Tibial artery (tissue), 4 donors: ENCODE results near the gene NTN3.

Experiments
- DNase-seq, 2 donors: peaks; one replicate each; pipeline ENCODE4 v3.0.0-alpha.2; 2019
- H3K27ac ChIP-seq, 2 donors: fragments of 200-600 bp; sonication (generic) in 1 of 2; 1 replicate in 1 of 2; 2 replicates in 1 of 2; pipeline ENCODE4 v1.5.1; 2018 to 2019; ENCODE audit warnings: mild to moderate bottlenecking in 1 of 2
- H3K27me3 ChIP-seq, 2 donors: fragments of 200-600 bp; sonication (generic) in 1 of 2; one replicate each; pipeline versions ENCODE4 v1.5.1 to v1.6.0; 2016 to 2019
- H3K36me3 ChIP-seq, 3 donors: fragments of 200-600 bp; sonication (generic) in 2 of 3; one replicate each; pipeline ENCODE4 v1.5.1; 2016 to 2019; ENCODE audit warnings: mild to moderate bottlenecking in 2 of 3
- H3K4me1 ChIP-seq, 4 donors: fragments of 200-600 bp; sonication (generic) in 2 of 4; 1 replicate in 3 of 4; 2 replicates in 1 of 4; pipeline ENCODE4 v1.5.1; 2016 to 2019
- H3K4me3 ChIP-seq, 2 donors: fragments of 200-600 bp; sonication (generic) in 1 of 2; 1 replicate in 1 of 2; 2 replicates in 1 of 2; pipeline ENCODE4 v1.5.1; 2018 to 2019; ENCODE audit warnings: mild to moderate bottlenecking in 2 of 2
- H3K9me3 ChIP-seq, 3 donors: fragments of 200-600 bp; sonication (generic) in 1 of 3; one replicate each; pipeline ENCODE4 v1.5.1; 2016 to 2019
- CTCF ChIP-seq, 2 experiments: fragments of 200-600 bp in 1 of 2; fragments of 450-650 bp in 1 of 2; IDR thresholded peaks; one replicate each; pipeline ENCODE4 v1.5.1; 2017 to 2019; ENCODE audit warnings: antibody characterized with exemption in 2 of 2, mild to moderate bottlenecking in 1 of 2, moderate library complexity in 1 of 2
- intact Hi-C: fragments of 100-400 bp; cut with DNase I; formaldehyde crosslinking; loops from one replicate; pipeline ENCODE4 v1.15.0; 2023; ENCODE audit warnings: low total_unique reads

The NTN3 gene

GRCh38 chr16:2426941-2427361, 44.1 kb upstream of the NTN3 start:
- peaks cover 0 to 2% (median 0%) of the 10 kb centered on the region in 3 donors for H3K36me3 ChIP-seq
- peaks cover 0 to 16% (median 13%) of the 10 kb centered on the region in 4 donors for H3K4me1 ChIP-seq
- no peak overlapping the region for H3K4me3 ChIP-seq
- DNase-seq: no peak
- TF ChIP-seq CTCF (IDR thresholded peaks at IDR 0.05): no peak
- no peaks in the 10 kb centered on the region for H3K27me3 ChIP-seq
- intact Hi-C loops: loop anchor here (5.0 kb wide), 1 partner anchor 75 kb away; no protein-coding TSS in a partner anchor
- no peaks in the 10 kb centered on the region for H3K9me3 ChIP-seq
- no peak overlapping the region for H3K27ac ChIP-seq

- intact Hi-C loops: loop anchor here (5.0 kb wide), 1 partner anchor 75 kb away; no protein-coding TSS in a partner anchor
- DNase-seq: no peak
- H3K27me3 ChIP-seq: no peaks in the 10 kb centered on the region
- no peaks in the 10 kb centered on the region for H3K9me3 ChIP-seq
- H3K4me3 ChIP-seq: no peak overlapping the region
- H3K27ac ChIP-seq: no peak overlapping the region
- peaks cover 0 to 8% (median 0%) of the 10 kb centered on the region in 3 donors for H3K36me3 ChIP-seq
- peaks cover 0 to 16% (median 13%) of the 10 kb centered on the region in 4 donors for H3K4me1 ChIP-seq
- TF ChIP-seq CTCF (IDR thresholded peaks at IDR 0.05): no peak
Measured at GRCh38 chr16:2427526-2427925, 43.6 kb upstream of the NTN3 start.

GRCh38 chr16:2428051-2428783, 42.9 kb upstream of the NTN3 start:
- DNase-seq: peak; percentile 27 to 73
- Histone ChIP-seq H3K4me1 (peaks cover 0 to 16% (median 13%) of the 10 kb centered on the region in 4 donors), H3K27me3 (no peaks in the 10 kb centered on the region), H3K9me3 (no peaks in the 10 kb centered on the region), H3K4me3 (peak overlapping the region; percentile 63 to 96), H3K27ac (peak overlapping the region; percentile 73 to 75), H3K36me3 (peaks cover 0 to 15% (median 0%) of the 10 kb centered on the region in 3 donors)
- TF ChIP-seq CTCF (IDR thresholded peaks at IDR 0.05): no peak
- intact Hi-C loops: loop anchor here (2.0 to 5.0 kb wide), 2 partner anchors 74 to 87 kb away; partner anchors contain the start of gene ABCA3

- no peaks in the 10 kb centered on the region for H3K27me3 ChIP-seq
- intact Hi-C loops: loop anchor here (2.0 to 5.0 kb wide), 2 partner anchors 74 to 88 kb away; partner anchors contain the start of gene ABCA3
Measured at GRCh38 chr16:2428784-2429033, 42.4 kb upstream of the NTN3 start.

More at GRCh38 chr16:2428784-2429033, 42.4 kb upstream of the NTN3 start:
- H3K4me3 ChIP-seq: peak overlapping the region; percentile 63 to 96
- H3K4me1 ChIP-seq: peaks cover 0 to 16% (median 13%) of the 10 kb centered on the region in 4 donors
- no peaks in the 10 kb centered on the region for H3K9me3 ChIP-seq
- H3K27ac ChIP-seq: peak overlapping the region; percentile 73 to 75
- peaks cover 0 to 15% (median 0%) of the 10 kb centered on the region in 3 donors for H3K36me3 ChIP-seq
- TF ChIP-seq CTCF (IDR thresholded peaks at IDR 0.05): no peak
- DNase-seq: no peak
